A673 (cell line): ENCODE measurements around the gene NUF2. TPM values are rescaled to one million over a fixed set of nuclear protein-coding genes. Genes with fewer than 3 reads are reported as not detected.
"Not testable (repeated sequence)": the region's sequence is repeated elsewhere in the genome, so short reads cannot be mapped to it uniquely, and the experiment has no call there.

Source experiments
- BruUV-seq: library from RNA; stranded (reverse); fragments of 400-500 nt; replicated peaks from 2 replicates; lab custom pipeline; 2021; lab: Mats Ljungman, UMichigan
- CTCF ChIA-PET: fragments of 300-600 bp; sonication (Branson Sonifier 250); formaldehyde crosslinking; loops from one replicate; lab custom pipeline; 2022; ENCODE audit warnings: antibody characterized with exemption; lab: Charles Lee
- POLR2A ChIA-PET: fragments of 300-600 bp; sonication (Branson Sonifier 250); formaldehyde crosslinking; loops from one replicate; lab custom pipeline; 2022; ENCODE audit warnings: antibody characterized with exemption; ENCODE audit not compliant: low non-redundant PET; lab: Charles Lee
- DNase-seq: peaks from one replicate; pipeline ENCODE4 v3.0.0-alpha.2; 2015; ENCODE audit warnings: low spot score
- H3K27ac ChIP-seq: fragments of 200-600 bp; sonication (generic); 2 replicates; pipeline ENCODE4 v1.5.1; 2016; ENCODE audit warnings: mixed run types, low read depth, mild to moderate bottlenecking, mixed read lengths, antibody characterized with exemption, low read length; ENCODE audit not compliant: poor library complexity, severe bottlenecking
- H3K27me3 ChIP-seq: fragments of 200-600 bp; sonication (generic); replicated peaks from 2 replicates; pipeline ENCODE4 v1.6.1; 2017; ENCODE audit warnings: mixed run types, low read depth, mild to moderate bottlenecking, mixed read lengths, antibody characterized with exemption, low read length; ENCODE audit not compliant: insufficient read depth, poor library complexity
- H3K36me3 ChIP-seq: fragments of 200-600 bp; sonication (generic); 2 replicates; pipeline ENCODE4 v1.6.1; 2016; ENCODE audit warnings: mixed run types, mild to moderate bottlenecking, mixed read lengths, antibody characterized with exemption, low read length; ENCODE audit not compliant: insufficient read depth, poor library complexity, severe bottlenecking
- H3K4me1 ChIP-seq: fragments of 200-600 bp; sonication (generic); 2 replicates; pipeline ENCODE4 v1.6.1; 2017; ENCODE audit warnings: mixed run types, mild to moderate bottlenecking, mixed read lengths, antibody characterized with exemption, low read length; ENCODE audit not compliant: insufficient read depth, poor library complexity, severe bottlenecking
- H3K4me3 ChIP-seq: fragments of 200-600 bp; sonication (generic); 2 replicates; pipeline ENCODE4 v1.5.1; 2016; ENCODE audit warnings: low read depth, mixed run types, mild to moderate bottlenecking, mixed read lengths, low read length; ENCODE audit not compliant: poor library complexity, severe bottlenecking
- H3K9me3 ChIP-seq: fragments of 200-600 bp; sonication (generic); 2 replicates; pipeline ENCODE4 v1.6.1; 2016; ENCODE audit warnings: mixed run types, low read depth, mild to moderate bottlenecking, mixed read lengths, antibody characterized with exemption, low read length; ENCODE audit not compliant: poor library complexity, severe bottlenecking
- CTCF ChIP-seq: fragments of 300-800, 200-600 bp; sonication (generic); conservative IDR thresholded peaks from 2 replicates; pipeline ENCODE4 v1.5.1; 2017; ENCODE audit warnings: low read depth, mild to moderate bottlenecking, antibody characterized with exemption, low read length, moderate library complexity, mixed read lengths
- EZH2 ChIP-seq: fragments of 200-600 bp; sonication (generic); IDR thresholded peaks from 2 replicates; pipeline ENCODE4 v1.6.1; 2017; ENCODE audit warnings: borderline replicate concordance, low read depth, mild to moderate bottlenecking, mixed read lengths, antibody characterized with exemption, low read length; ENCODE audit not compliant: poor library complexity, severe bottlenecking
- intact Hi-C: fragments of 100-400 bp; cut with micrococcal nuclease; formaldehyde crosslinking; loops from one replicate; pipeline ENCODE4 v1.10.0; 2022; ENCODE audit not compliant: unreplicated experiment
- total RNA-seq: library from RNA; stranded (reverse); gene quantifications from 2 replicates; pipeline ENCODE4 v1.2.3, GENCODE V29; 2021

The NUF2 gene
- total RNA-seq, 1 experiment from 2014 or later, result 91.6 TPM

DNA sequence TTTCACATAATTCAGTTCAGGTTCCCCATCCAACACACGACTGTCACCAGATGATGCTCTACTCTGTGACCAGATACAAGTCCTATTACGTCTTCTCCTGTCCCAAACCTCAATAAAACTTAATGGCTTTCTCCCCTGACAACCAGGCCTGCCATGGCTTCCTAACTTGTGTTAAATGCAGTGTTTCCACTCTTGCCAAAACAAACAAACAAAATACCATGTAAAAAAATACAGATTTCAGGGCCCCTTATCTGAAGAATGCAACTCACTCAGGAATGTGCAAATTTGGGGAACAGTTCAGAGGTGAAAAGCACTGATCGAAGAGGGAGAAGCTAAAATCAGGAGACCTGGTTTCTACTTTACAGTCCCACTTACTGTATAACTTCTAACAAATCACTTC lies 863 bp upstream of the NUF2 start:
- no peaks in the 10 kb centered on the region for H3K9me3 ChIP-seq
- no peaks in the 10 kb centered on the region for H3K27me3 ChIP-seq
- peak overlapping the region; percentile 75 for H3K27ac ChIP-seq
- peaks cover 5% of the 10 kb centered on the region for H3K4me1 ChIP-seq
- no peak for DNase-seq
- no peak for TF ChIP-seq EZH2
- no peak for TF ChIP-seq CTCF
- CTCF ChIA-PET, result no interaction called here
- peaks cover 7% of the 10 kb centered on the region for H3K36me3 ChIP-seq
- intact Hi-C loops, result no loop called here
- POLR2A ChIA-PET, result no interaction called here
- BruUV-seq, result no TSS peak
- H3K4me3 ChIP-seq, result peak overlapping the region; percentile 69

- H3K4me1 ChIP-seq, POLR2A ChIA-PET, CTCF ChIA-PET, BruUV-seq, H3K9me3 ChIP-seq, H3K27me3 ChIP-seq, DNase-seq, intact Hi-C loops: not testable (repeated sequence)
- Histone ChIP-seq H3K36me3 (peaks cover 30% of the 10 kb centered on the region), H3K27ac (peak overlapping the region; percentile 71), H3K4me3 (peak overlapping the region; percentile 69)
Measured at GRCh38 chr1:163323339-163323738, 1.6 kb downstream of the NUF2 start.

GRCh38 chr1:163331116-163331515 lies 9.4 kb downstream of the NUF2 start:
- no peak for DNase-seq
- Histone ChIP-seq H3K27ac (no peak overlapping the region), H3K27me3 (no peaks in the 10 kb centered on the region), H3K9me3 (peaks cover 31% of the 10 kb centered on the region), H3K4me1 (no peaks in the 10 kb centered on the region), H3K36me3 (peaks cover 96% of the 10 kb centered on the region), H3K4me3 (no peak overlapping the region)
- intact Hi-C loops, result no loop called here
- no TSS peak for BruUV-seq
- CTCF ChIA-PET, result no interaction called here
- POLR2A ChIA-PET, result no interaction called here
- TF ChIP-seq EZH2 (no peak), CTCF (no peak)

DNA sequence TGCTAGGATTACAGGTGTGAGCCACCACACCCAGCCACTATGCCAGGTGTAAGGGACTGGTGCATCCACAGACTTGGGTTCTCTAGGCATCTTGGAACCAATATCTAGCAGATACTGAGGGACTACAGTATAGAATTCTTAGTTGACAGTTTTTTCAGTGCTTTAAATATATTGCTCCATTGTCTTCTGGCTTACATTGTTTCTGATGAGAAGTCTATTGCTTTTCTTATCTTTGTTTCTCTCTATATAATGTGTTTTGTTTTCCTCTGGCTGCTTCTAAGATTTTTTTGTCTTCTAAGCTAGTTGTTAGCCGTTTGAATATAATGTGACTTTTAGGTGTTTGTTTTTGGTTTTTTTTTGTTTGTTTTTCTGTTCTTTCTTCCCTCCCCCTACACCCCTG lies 13.5 kb downstream of the NUF2 start:
- ChIA-PET POLR2A (no interaction called here), CTCF (interaction anchor here (0.6 kb wide), 1 partner anchor 938 kb away, joined by 3 read pairs; no protein-coding TSS in a partner anchor)

More for the DNA sequence above, 13.5 kb downstream of the NUF2 start:
- Histone ChIP-seq H3K4me3 (no peak overlapping the region), H3K4me1 (no peaks in the 10 kb centered on the region), H3K27ac (no peak overlapping the region), H3K27me3 (no peaks in the 10 kb centered on the region), H3K36me3 (peaks cover 97% of the 10 kb centered on the region), H3K9me3 (peaks cover 32% of the 10 kb centered on the region)
- DNase-seq, result no peak
- TF ChIP-seq EZH2 (no peak), CTCF (no peak)
- no TSS peak for BruUV-seq
- intact Hi-C loops, result no loop called here
